Bladder microvascular endothelial cell (primary cell): Measurements from ENCODE around the gene CLASP1. TPM values are rescaled to one million over a fixed set of nuclear protein-coding genes. Genes with fewer than 3 reads are reported as not detected.

Source experiments
- total RNA-seq: library from RNA; depleted of rRNA; stranded (reverse); fragments of >200 nt; gene quantifications from 2 replicates; pipeline ENCODE4 v1.2.3, GENCODE V29; 2014

Gene CLASP1
- total RNA-seq = 28.8 and 71.4 TPM in 2 replicates

GRCh38 chr2:121649149-121649595 lies at the start of gene CLASP1:
CLASP1 (minus strand) TSS chr2:121649462; CDS start chr2:121605895, 43,567 bp downstream.

Other genes with a start within 250 kb of the CLASP1 start
- gene RNU4ATAC, start 118.6 kb downstream of the CLASP1 start, total RNA-seq = under 0.01 TPM in 1 of 2 replicates, not detected in the other
- 18.8 and 61.0 TPM in 2 replicates for gene NIFK, start 87.4 kb upstream of the CLASP1 start, total RNA-seq
- 40.6 and 90.7 TPM in 2 replicates for gene TSN, start 106.2 kb upstream of the CLASP1 start, total RNA-seq